Spleen (tissue), 11 donors: ENCODE measurements around the gene LPCAT1. TPM values are rescaled to one million over a fixed set of nuclear protein-coding genes. Genes with fewer than 3 reads are reported as not detected.

Experiments
- DNase-seq: peaks from one replicate; pipeline ENCODE4 v3.0.0-alpha.2; 2020
- H3K27ac ChIP-seq, 8 donors: fragments of 200-600 bp; sonication (generic) in 7 of 8; 1 replicate in 4 of 8; 2 replicates in 4 of 8; pipeline versions ENCODE4 v1.5.0 to v1.8.0; 2016 to 2021; ENCODE audit warnings: inconsistent platforms in 4 of 8, mild to moderate bottlenecking in 4 of 8, moderate library complexity in 1 of 8
- H3K27me3 ChIP-seq, 7 donors: fragments of 200-600 bp; sonication (generic) in 6 of 7; replicated peaks in 1 of 7; 1 replicate in 4 of 7; 2 replicates in 3 of 7; pipeline versions ENCODE4 v1.5.0 to v1.8.0; 2016 to 2021; ENCODE audit warnings: inconsistent platforms in 3 of 7, mild to moderate bottlenecking in 1 of 7
- H3K36me3 ChIP-seq, 6 donors: fragments of 200-600 bp; sonication (generic) in 5 of 6; 1 replicate in 4 of 6; 2 replicates in 2 of 6; pipeline versions ENCODE4 v1.5.0 to v1.8.0; 2016 to 2021; ENCODE audit warnings: inconsistent platforms in 2 of 6
- H3K4me1 ChIP-seq, 6 donors: fragments of 200-600 bp; sonication (generic) in 5 of 6; 1 replicate in 3 of 6; 2 replicates in 3 of 6; pipeline versions ENCODE4 v1.5.0 to v1.8.0; 2016 to 2021; ENCODE audit warnings: inconsistent platforms in 3 of 6
- H3K4me3 ChIP-seq, 8 donors: fragments of 200-600 bp; sonication (generic) in 7 of 8; 1 replicate in 4 of 8; 2 replicates in 4 of 8; pipeline versions ENCODE4 v1.5.0 to v1.8.0; 2016 to 2021; ENCODE audit warnings: inconsistent platforms in 4 of 8, mild to moderate bottlenecking in 4 of 8, moderate library complexity in 2 of 8
- H3K9me3 ChIP-seq, 8 donors: fragments of 200-600 bp; sonication (generic) in 7 of 8; 1 replicate in 4 of 8; 2 replicates in 4 of 8; pipeline versions ENCODE4 v1.5.0 to v1.8.0; 2016 to 2021; ENCODE audit warnings: inconsistent platforms in 4 of 8
- CTCF ChIP-seq, 11 experiments: fragments of 200-600 bp in 7 of 11; fragments of 450-650 bp in 4 of 11; sonication (generic) in 4 of 11; IDR thresholded peaks in 8 of 11; conservative IDR thresholded peaks in 3 of 11; 1 replicate in 7 of 11; 2 replicates in 4 of 11; pipeline versions ENCODE4 v1.4.0 to v1.8.0; 2016 to 2021; ENCODE audit warnings: antibody characterized with exemption in 11 of 11, inconsistent platforms in 4 of 11, mild to moderate bottlenecking in 1 of 11
- POLR2A ChIP-seq, 3 donors: fragments of 450-650 bp; IDR thresholded peaks; one replicate each; pipeline ENCODE4 v1.5.1; 2017; ENCODE audit warnings: antibody characterized with exemption in 3 of 3, mild to moderate bottlenecking in 1 of 3
- POLR2AphosphoS5 ChIP-seq, 3 donors: sonication (generic); formaldehyde crosslinking; IDR thresholded peaks; one replicate each; pipeline ENCODE4 v1.5.1; 2017; ENCODE audit warnings: antibody characterized with exemption in 3 of 3
- whole genome bisulfite sequencing, 5 donors: extraction: QIAGEN DNeasy Blood & Tissue Kit in 3 of 5; methylation state at CpG; one replicate each; pipeline versions ENCODE4 v1.1.5 to v1.1.7; 2013 to 2018; 5-methylcytosine and 5-hydroxymethylcytosine counted together
- intact Hi-C: fragments of 100-400 bp; cut with DNase I; formaldehyde crosslinking; loops from one replicate; pipeline ENCODE4 v1.15.0; 2023; ENCODE audit warnings: low total_unique reads
- polyA plus RNA-seq, 3 donors: library from polyadenylated mRNA; stranded (reverse); fragments of 200-250 nt; gene quantifications; one replicate each; pipeline ENCODE4 v1.2.1, GENCODE V29; 2013
- total RNA-seq, 7 donors: library from RNA; depleted of rRNA in 3 of 7; stranded (reverse); fragments of >200 nt in 3 of 7; fragmentation: NEBNext Ultra II Directional in 4 of 7; extraction: Animal tissue kit (Norgen Biotek cat#: 25700) in 4 of 7; gene quantifications; one replicate each; pipeline versions ENCODE4 v1.1.0 to v1.2.1, GENCODE V29; 2016 to 2021
- donor health status: healthy with polysubstance abuse.
- donor health status: DM: no; HTN: no; CAD: no; lungs with moderate emphysema.
- donor health status: DM: no; HTN: no; CAD: no.
- donor health status: Bipolar disorder and iron deficiency.
- donor health status: healthy.
- donor health status: DM: no; HTN: no; CAD: no.
- donor health status: DM: yes; HTN: yes; CAD: no.

The LPCAT1 gene
- total and polyA plus RNA-seq, 10 donors, result 52.2 to 322 (median 174) TPM

DNA sequence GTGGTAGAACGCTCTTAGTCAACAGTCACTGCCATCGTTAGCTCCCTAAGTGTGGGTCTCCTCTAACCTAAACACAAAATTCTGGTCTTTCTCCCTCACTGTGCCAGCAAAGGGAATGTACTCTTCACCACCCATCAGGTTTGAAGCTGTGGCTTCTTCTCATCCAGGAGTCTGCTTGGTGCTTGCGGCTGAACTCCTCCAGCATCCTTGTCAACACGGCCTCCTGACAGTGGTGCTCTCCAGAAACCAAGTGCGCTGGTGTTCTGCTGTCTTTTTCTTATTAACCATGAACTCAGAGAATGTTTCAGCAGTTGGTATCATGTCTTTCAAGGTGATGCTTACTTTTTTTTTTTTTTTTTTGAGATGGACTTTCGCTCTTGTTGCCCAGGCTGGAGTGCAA, 23.9 kb upstream of the LPCAT1 start:
- intact Hi-C loops, result no loop called here
- Histone ChIP-seq H3K4me3 (no peak overlapping the region), H3K9me3 (no peaks in the 10 kb centered on the region), H3K27me3 (peaks cover 0 to 3% (median 0%) of the 10 kb centered on the region in 7 donors), H3K4me1 (peaks cover 0 to 14% (median 0%) of the 10 kb centered on the region in 6 donors), H3K36me3 (no peaks in the 10 kb centered on the region), H3K27ac (no peak overlapping the region)
- WGBS, 5 donors, result 94 to 98% (median 95%) methylated on average over 6 of the region's 6 CpGs
- TF ChIP-seq CTCF (IDR thresholded peaks at IDR 0.05 in 8 of 11, conservative IDR thresholded peaks at IDR 0.05 in 3 of 11) (no peak), POLR2AphosphoS5 (IDR thresholded peaks at IDR 0.05) (no peak), POLR2A (IDR thresholded peaks at IDR 0.05) (no peak)
- DNase-seq, result peak; percentile 17

DNA sequence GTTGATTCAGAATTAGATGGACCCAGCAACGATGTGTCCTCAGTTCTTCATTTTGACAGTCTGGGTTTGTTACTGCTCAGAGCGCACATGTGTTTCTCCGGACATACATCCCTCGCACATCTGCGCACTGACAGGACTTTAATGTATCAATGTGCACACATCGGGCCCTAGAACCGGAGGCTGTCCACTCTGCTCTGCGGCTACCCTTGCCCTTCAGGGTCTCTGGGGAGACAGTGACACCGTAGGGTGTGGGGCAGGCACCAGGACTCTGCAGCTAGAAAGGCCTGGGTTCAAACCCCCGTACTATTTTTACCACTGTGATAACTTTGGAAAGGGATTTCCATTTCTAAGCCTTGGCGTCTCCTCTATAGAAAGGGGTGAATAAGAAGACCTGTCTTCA, 23.5 kb upstream of the LPCAT1 start:
- intact Hi-C loops, result no loop called here
- Histone ChIP-seq H3K4me3 (no peak overlapping the region), H3K9me3 (no peaks in the 10 kb centered on the region), H3K27ac (no peak overlapping the region), H3K4me1 (peaks cover 0 to 17% (median 0%) of the 10 kb centered on the region in 6 donors), H3K27me3 (peaks cover 0 to 3% (median 0%) of the 10 kb centered on the region in 7 donors), H3K36me3 (no peaks in the 10 kb centered on the region)
- WGBS, 5 donors, result 91 to 95% (median 94%) methylated on average over 11 of the region's 11 CpGs
- DNase-seq, result peak; percentile 36
- TF ChIP-seq POLR2AphosphoS5 (IDR thresholded peaks at IDR 0.05) (no peak), POLR2A (IDR thresholded peaks at IDR 0.05) (no peak), CTCF (IDR thresholded peaks at IDR 0.05 in 8 of 11, conservative IDR thresholded peaks at IDR 0.05 in 3 of 11) (no peak)

DNA sequence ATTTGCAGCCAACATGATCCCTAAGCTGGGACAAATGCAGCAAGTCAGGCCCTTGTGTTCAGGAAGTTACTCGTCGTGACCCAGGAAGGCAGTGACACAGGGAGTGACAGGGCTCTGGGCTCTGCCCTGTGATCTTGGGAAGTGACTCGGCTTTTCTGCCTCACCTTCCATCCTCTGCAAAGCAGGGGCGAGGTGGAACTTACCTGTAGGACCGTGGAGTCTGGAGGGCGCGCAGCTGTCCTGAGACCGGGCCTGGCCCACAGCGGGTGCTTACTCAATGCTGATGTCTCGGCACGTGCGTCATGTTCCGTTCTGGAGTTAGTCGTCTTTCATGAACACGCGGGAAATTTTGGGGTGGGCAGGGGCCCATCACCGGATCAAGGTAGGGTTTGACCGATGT, 22.8 kb upstream of the LPCAT1 start:
- H3K9me3 ChIP-seq, result no peaks in the 10 kb centered on the region
- WGBS, 5 donors, result 74 to 84% (median 82%) methylated on average over 12 to 18 of the region's 18 CpGs
- no peak overlapping the region for H3K4me3 ChIP-seq
- TF ChIP-seq POLR2A (IDR thresholded peaks at IDR 0.05), result no peak
- TF ChIP-seq POLR2AphosphoS5 (IDR thresholded peaks at IDR 0.05), result no peak
- no peak for TF ChIP-seq CTCF (IDR thresholded peaks at IDR 0.05 in 8 of 11, conservative IDR thresholded peaks at IDR 0.05 in 3 of 11)
- H3K27me3 ChIP-seq, result peaks cover 0 to 3% (median 0%) of the 10 kb centered on the region in 7 donors
- peak; percentile 70 for DNase-seq
- H3K36me3 ChIP-seq, result no peaks in the 10 kb centered on the region
- no peak overlapping the region for H3K27ac ChIP-seq
- intact Hi-C loops, result no loop called here
- H3K4me1 ChIP-seq, result peaks cover 0 to 22% (median 2%) of the 10 kb centered on the region in 6 donors

DNA sequence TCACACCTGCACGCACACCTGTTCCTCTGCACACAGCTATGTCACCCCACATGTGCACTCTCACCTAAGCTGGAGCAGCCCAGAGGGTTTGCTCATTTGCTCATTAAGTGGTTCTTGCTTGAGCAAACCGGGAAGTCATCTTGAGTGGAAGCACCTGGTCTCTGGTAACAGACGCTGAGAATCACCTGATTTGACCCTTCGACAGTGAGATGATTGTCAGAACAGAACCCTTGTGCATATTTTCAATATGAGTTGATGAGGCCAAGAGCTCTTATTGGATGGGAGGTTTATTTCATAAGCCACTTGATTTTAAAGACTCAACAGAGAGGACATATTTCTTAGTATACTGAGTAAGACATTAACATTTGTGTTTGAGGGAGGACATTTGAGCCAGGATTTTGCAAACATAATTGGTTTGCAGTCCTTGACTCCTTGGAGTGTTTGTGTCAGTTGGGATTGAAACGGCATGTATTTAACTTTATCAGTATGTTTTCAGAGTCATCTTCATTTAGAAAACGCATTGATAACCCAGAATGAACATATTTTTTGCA, 22.1 kb upstream of the LPCAT1 start:
- Histone ChIP-seq H3K36me3 (no peaks in the 10 kb centered on the region), H3K27me3 (peaks cover 0 to 3% (median 0%) of the 10 kb centered on the region in 7 donors), H3K4me1 (peaks cover 0 to 22% (median 2%) of the 10 kb centered on the region in 6 donors), H3K27ac (no peak overlapping the region), H3K9me3 (no peaks in the 10 kb centered on the region), H3K4me3 (no peak overlapping the region)
- 49 to 60% (median 52%) methylated on average over 6 of the region's 6 CpGs for WGBS, 5 donors
- no peak for TF ChIP-seq POLR2AphosphoS5 (IDR thresholded peaks at IDR 0.05)
- no peak for TF ChIP-seq CTCF (IDR thresholded peaks at IDR 0.05 in 8 of 11, conservative IDR thresholded peaks at IDR 0.05 in 3 of 11)
- TF ChIP-seq POLR2A (IDR thresholded peaks at IDR 0.05), result no peak
- no peak for DNase-seq
- intact Hi-C loops, result no loop called here
